GM12878 (cell line): Measurements from ENCODE around the gene LRRC4. TPM values are rescaled to one million over a fixed set of nuclear protein-coding genes. Genes with fewer than 3 reads are reported as not detected.

Experiments
- ATAC-seq: fragments of 200-7000 bp; cut with Tn5 transposase; 3 replicates; pipeline ENCODE4 v1.9.1; 2020; ENCODE audit warnings: mild to moderate bottlenecking, moderate library complexity
- BruUV-seq: library from RNA; stranded (reverse); fragments of 400-500 nt; replicated peaks from 2 replicates; lab custom pipeline; 2021; lab: Mats Ljungman, UMichigan
- CTCF ChIA-PET: fragments of 300-600 bp; sonication (Branson Sonifier 250); formaldehyde crosslinking; extraction: SDS; loops from one replicate; lab custom pipeline; 2021; ENCODE audit warnings: inconsistent platforms; lab: Yijun Ruan, JAX
- POLR2A ChIA-PET: fragments of 350-600 bp; formaldehyde crosslinking; extraction: SDS; loops from one replicate; lab custom pipeline; 2021; ENCODE audit warnings: inconsistent platforms; lab: Charles Lee
- RAD21 ChIA-PET: fragments of 300-600 bp; sonication (Branson Sonifier 250); formaldehyde crosslinking; loops from one replicate; lab custom pipeline; 2023; ENCODE audit warnings: antibody characterized with exemption; ENCODE audit not compliant: unreplicated experiment; lab: Charles Lee
- SMC1A ChIA-PET: fragments of 300-600 bp; sonication (Branson Sonifier 250); formaldehyde crosslinking; loops from one replicate; lab custom pipeline; 2023; ENCODE audit not compliant: unreplicated experiment, uncharacterized antibody; lab: Charles Lee
- DNase-seq: peaks from one replicate; pipeline ENCODE4 v3.0.0-alpha.2; 2011; ENCODE audit warnings: low read depth, low spot score
- FAIRE-seq: peaks from 3 replicates; lab custom pipeline; 2011; peaks lifted over from hg19 to GRCh38; lab: Jason Lieb, UNC
- H2AFZ ChIP-seq: 2 replicates; pipeline ENCODE4 v1.6.0; 2011; ENCODE audit warnings: low read depth, low read length, control low read depth; ENCODE audit not compliant: control insufficient read depth
- H3K27ac ChIP-seq: 2 replicates; pipeline ENCODE4 v1.5.1; 2011; ENCODE audit warnings: control low read depth; ENCODE audit not compliant: control insufficient read depth, insufficient read depth
- H3K27me3 ChIP-seq, 2 experiments: replicated peaks in 1 of 2; 2 replicates each; pipeline versions ENCODE4 v1.6.0 to v1.6.1; 2011; ENCODE audit warnings: low read length in 1 of 2; ENCODE audit not compliant: control insufficient read depth in 2 of 2, insufficient read depth in 2 of 2
- H3K36me3 ChIP-seq, 2 experiments: 2 replicates each; pipeline ENCODE4 v1.5.1; 2011; ENCODE audit warnings: low read length in 1 of 2; ENCODE audit not compliant: control insufficient read depth in 2 of 2, insufficient read depth in 2 of 2
- H3K4me1 ChIP-seq: 2 replicates; pipeline ENCODE4 v1.6.1; 2011; ENCODE audit warnings: mild to moderate bottlenecking, low read length, moderate library complexity, mixed read lengths; ENCODE audit not compliant: control insufficient read depth, insufficient read depth
- H3K4me2 ChIP-seq: 2 replicates; pipeline ENCODE4 v1.6.0; 2011; ENCODE audit warnings: control low read depth; ENCODE audit not compliant: control insufficient read depth, insufficient read depth
- H3K4me3 ChIP-seq: fragments of 200-600 bp; sonication (generic); 2 replicates; pipeline ENCODE4 v1.5.1; 2016
- H3K79me2 ChIP-seq: 2 replicates; pipeline ENCODE4 v1.6.0; 2011; ENCODE audit warnings: low read length; ENCODE audit not compliant: control insufficient read depth, insufficient read depth
- H3K9ac ChIP-seq: 2 replicates; pipeline ENCODE4 v1.8.0; 2011; ENCODE audit warnings: low read length, control low read depth, mixed read lengths; ENCODE audit not compliant: control insufficient read depth, insufficient read depth
- H3K9me3 ChIP-seq: replicated peaks from 3 replicates; pipeline ENCODE4 v1.5.1; 2011; ENCODE audit warnings: mild to moderate bottlenecking, low read length; ENCODE audit not compliant: control insufficient read depth, insufficient read depth
- H4K20me1 ChIP-seq: 2 replicates; pipeline ENCODE4 v1.6.0; 2011; ENCODE audit not compliant: control insufficient read depth, insufficient read depth
- BCL11A ChIP-seq: IDR thresholded peaks from 2 replicates; pipeline ENCODE4 v1.6.1; 2011; ENCODE audit warnings: low read depth, low read length
- BHLHE40 ChIP-seq, 2 experiments: fragments of 450-650 bp in 1 of 2; IDR thresholded peaks; 2 replicates each; pipeline ENCODE4 v1.6.1; 2011 to 2017; ENCODE audit warnings: low read depth in 2 of 2, borderline replicate concordance in 1 of 2, improper control_type of control experiment in 1 of 2, low read length in 1 of 2, mild to moderate bottlenecking in 1 of 2
- BRCA1 ChIP-seq: IDR thresholded peaks from 2 replicates; pipeline ENCODE4 v1.6.1; 2011; ENCODE audit warnings: low read depth, low read length, improper control_type of control experiment
- GABPA ChIP-seq: IDR thresholded peaks from 2 replicates; pipeline ENCODE4 v1.6.1; 2014; ENCODE audit warnings: antibody characterized with exemption, low read depth, mild to moderate bottlenecking, inconsistent platforms
- HDAC6 ChIP-seq: fragments of 200-600 bp; sonication (generic); IDR thresholded peaks from one replicate; pipeline ENCODE4 v1.8.0; 2017; ENCODE audit warnings: antibody characterized with exemption; ENCODE audit not compliant: unreplicated experiment
- LARP7 ChIP-seq: fragments of 450-650 bp; IDR thresholded peaks from 2 replicates; pipeline ENCODE4 v1.6.1; 2017; ENCODE audit warnings: mild to moderate bottlenecking
- NFYB ChIP-seq: IDR thresholded peaks from 2 replicates; pipeline ENCODE4 v1.6.1; 2011; ENCODE audit warnings: low read depth, mild to moderate bottlenecking, low read length, improper control_type of control experiment, moderate library complexity; ENCODE audit not compliant: insufficient read depth
- RB1 ChIP-seq: fragments of 450-650 bp; formaldehyde crosslinking; IDR thresholded peaks from 2 replicates; pipeline ENCODE4 v1.6.1; 2017; ENCODE audit warnings: mild to moderate bottlenecking, borderline replicate concordance
- RFX5 ChIP-seq: IDR thresholded peaks from 2 replicates; pipeline ENCODE4 v1.6.1; 2011; ENCODE audit warnings: low read depth, low read length, improper control_type of control experiment
- SP1 ChIP-seq: IDR thresholded peaks from one replicate; pipeline ENCODE4 v1.6.1; 2011; ENCODE audit warnings: low read depth, low read length
- ZSCAN29 ChIP-seq: fragments of 450-650 bp; IDR thresholded peaks from 2 replicates; pipeline ENCODE4 v1.6.1; 2017; ENCODE audit warnings: mild to moderate bottlenecking, moderate library complexity
- WGBS: methylation state at CpG from one replicate; pipeline ENCODE4 v1.1.6; 2016; ENCODE audit warnings: low lambda C conversion rate; ENCODE audit not compliant: insufficient replicate concordance, insufficient coverage; ENCODE audit errors: missing lambda C conversion rate; 5-methylcytosine and 5-hydroxymethylcytosine counted together
- in situ Hi-C: fragments of 300-500 bp; cut with MboI; formaldehyde crosslinking; loops from 9 replicates; pipeline ENCODE4 v1.14.3; 2018; ENCODE audit warnings: mixed read lengths
- intact Hi-C: fragments of 100-400 bp; cut with micrococcal nuclease; formaldehyde crosslinking; loops from one replicate; pipeline ENCODE4 v1.14.2; 2022; ENCODE audit not compliant: unreplicated experiment
- polyA plus RNA-seq, 11 experiments: library from polyadenylated mRNA; depleted of rRNA in 4 of 11; unstranded in 6 of 11; stranded (reverse) in 5 of 11; fragments of >200 nt; fragmentation: Nextera tagmentation in 4 of 11; fragmentation: Illumina TruSeq in 1 of 11; extraction: Ambion mirVana in 4 of 11; extraction: Trizol in 1 of 11; gene quantifications; 1 replicate in 1 of 11; 2 replicates in 10 of 11; pipeline versions ENCODE4 v1.2.1 to v1.2.3, GENCODE V29; 2011 to 2016; ENCODE audit warnings: inconsistent platforms in 2 of 11, missing spikeins in 2 of 11, low read depth in 1 of 11
- total RNA-seq, 4 experiments: library from RNA; depleted of rRNA in 3 of 4; stranded (reverse); fragments of >200 nt in 3 of 4; fragmentation: Illumina TruSeq in 1 of 4; extraction: Trizol in 1 of 4; gene quantifications; 2 replicates each; pipeline versions ENCODE4 v1.2.1 to v1.2.3, GENCODE V29; 2013 to 2021
- TF ChIP-seq, protein P1 (sequence below): fragments of 450-650 bp; conservative IDR thresholded peaks from 2 replicates; pipeline ENCODE4 v1.6.1; 2017; ENCODE audit warnings: mild to moderate bottlenecking, moderate library complexity
- TF ChIP-seq, protein P2 (sequence below): fragments of 450-650 bp; IDR thresholded peaks from 2 replicates; pipeline ENCODE4 v1.6.1; 2018; ENCODE audit warnings: borderline replicate concordance, mild to moderate bottlenecking; ENCODE audit not compliant: partially characterized antibody
- TF ChIP-seq, protein P3 (sequence below): IDR thresholded peaks from 2 replicates; pipeline ENCODE4 v1.6.1; 2012; ENCODE audit warnings: low read depth, low read length, improper control_type of control experiment

The LRRC4 gene
- total and polyA plus RNA-seq, 10 of the 15 experiments (the other 5 are each of a cell fraction or from before 2014, with no cell fraction given) = 0.06 to 0.85 (median 0.12) TPM; not detected in 4

DNA sequence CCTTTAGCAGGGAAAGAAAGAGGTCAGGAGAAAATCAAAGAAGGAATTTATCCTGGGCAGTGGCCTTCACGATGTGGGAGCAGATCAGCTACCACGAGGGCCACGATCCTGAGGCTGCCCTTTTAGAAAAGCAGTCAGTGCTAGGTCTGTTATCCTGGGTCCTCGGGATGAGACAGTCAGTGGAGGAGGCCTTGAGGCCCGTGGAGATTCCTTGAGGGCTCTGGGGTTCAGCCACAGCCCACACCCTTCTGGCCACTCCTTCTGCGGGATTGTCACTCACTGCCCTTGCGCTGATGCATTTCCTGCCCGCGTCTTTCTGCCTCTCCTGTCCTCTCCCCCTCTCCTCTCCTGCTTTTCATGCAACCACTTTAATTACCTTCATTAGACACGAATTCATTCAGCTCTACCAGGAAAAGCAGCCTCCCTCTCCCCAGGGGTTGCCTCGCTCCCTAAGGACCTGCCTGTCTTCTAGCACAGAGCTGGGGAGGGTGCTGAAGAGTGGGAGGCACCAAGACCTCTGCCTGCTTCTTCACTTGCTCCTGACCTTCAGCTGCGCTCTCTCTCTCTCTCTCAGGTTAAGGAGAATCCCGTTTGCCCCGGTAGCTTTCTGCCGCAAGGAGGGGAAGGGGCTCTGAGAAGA, 42.6 kb upstream of the LRRC4 start:
- ChIA-PET CTCF (no interaction called here), SMC1A (no interaction called here)
- BruUV-seq = no TSS peak

More for the DNA sequence above, 42.6 kb upstream of the LRRC4 start:
- Histone ChIP-seq H3K27ac (no peak overlapping the region), H3K4me2 (no peak overlapping the region), H3K9ac (no peak overlapping the region), H3K79me2 (no peaks in the 10 kb centered on the region), H3K27me3 (no peaks in the 10 kb centered on the region), H4K20me1 (no peaks in the 10 kb centered on the region; the same call in 1 of the 2 replicates), H3K4me1 (no peaks in the 10 kb centered on the region), H2AFZ (no peak overlapping the region), H3K36me3 (peaks cover 26 to 41% of the 10 kb centered on the region in 2 experiments), H3K9me3 (no peaks in the 10 kb centered on the region), H3K4me3 (no peak overlapping the region)
- in situ Hi-C loops (no loop called here), intact Hi-C loops (no loop called here)
- POLR2A ChIA-PET = no interaction called here
- no peak for ATAC-seq
- no peak for TF ChIP-seq BHLHE40 (IDR thresholded peaks at IDR 0.05; ENCODE audit: borderline replicate concordance in 1 of 2, low read depth in 2 of 2, low read length in 1 of 2)
- TF ChIP-seq, protein P1, sequence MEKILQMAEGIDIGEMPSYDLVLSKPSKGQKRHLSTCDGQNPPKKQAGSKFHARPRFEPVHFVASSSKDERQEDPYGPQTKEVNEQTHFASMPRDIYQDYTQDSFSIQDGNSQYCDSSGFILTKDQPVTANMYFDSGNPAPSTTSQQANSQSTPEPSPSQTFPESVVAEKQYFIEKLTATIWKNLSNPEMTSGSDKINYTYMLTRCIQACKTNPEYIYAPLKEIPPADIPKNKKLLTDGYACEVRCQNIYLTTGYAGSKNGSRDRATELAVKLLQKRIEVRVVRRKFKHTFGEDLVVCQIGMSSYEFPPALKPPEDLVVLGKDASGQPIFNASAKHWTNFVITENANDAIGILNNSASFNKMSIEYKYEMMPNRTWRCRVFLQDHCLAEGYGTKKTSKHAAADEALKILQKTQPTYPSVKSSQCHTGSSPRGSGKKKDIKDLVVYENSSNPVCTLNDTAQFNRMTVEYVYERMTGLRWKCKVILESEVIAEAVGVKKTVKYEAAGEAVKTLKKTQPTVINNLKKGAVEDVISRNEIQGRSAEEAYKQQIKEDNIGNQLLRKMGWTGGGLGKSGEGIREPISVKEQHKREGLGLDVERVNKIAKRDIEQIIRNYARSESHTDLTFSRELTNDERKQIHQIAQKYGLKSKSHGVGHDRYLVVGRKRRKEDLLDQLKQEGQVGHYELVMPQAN = no peak
- TF ChIP-seq, protein P2, sequence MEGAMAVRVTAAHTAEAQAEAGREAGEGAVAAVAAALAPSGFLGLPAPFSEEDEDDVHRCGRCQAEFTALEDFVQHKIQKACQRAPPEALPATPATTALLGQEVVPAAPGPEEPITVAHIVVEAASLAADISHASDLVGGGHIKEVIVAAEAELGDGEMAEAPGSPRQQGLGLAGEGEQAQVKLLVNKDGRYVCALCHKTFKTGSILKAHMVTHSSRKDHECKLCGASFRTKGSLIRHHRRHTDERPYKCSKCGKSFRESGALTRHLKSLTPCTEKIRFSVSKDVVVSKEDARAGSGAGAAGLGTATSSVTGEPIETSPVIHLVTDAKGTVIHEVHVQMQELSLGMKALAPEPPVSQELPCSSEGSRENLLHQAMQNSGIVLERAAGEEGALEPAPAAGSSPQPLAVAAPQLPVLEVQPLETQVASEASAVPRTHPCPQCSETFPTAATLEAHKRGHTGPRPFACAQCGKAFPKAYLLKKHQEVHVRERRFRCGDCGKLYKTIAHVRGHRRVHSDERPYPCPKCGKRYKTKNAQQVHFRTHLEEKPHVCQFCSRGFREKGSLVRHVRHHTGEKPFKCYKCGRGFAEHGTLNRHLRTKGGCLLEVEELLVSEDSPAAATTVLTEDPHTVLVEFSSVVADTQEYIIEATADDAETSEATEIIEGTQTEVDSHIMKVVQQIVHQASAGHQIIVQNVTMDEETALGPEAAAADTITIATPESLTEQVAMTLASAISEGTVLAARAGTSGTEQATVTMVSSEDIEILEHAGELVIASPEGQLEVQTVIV = no peak
- no peak for TF ChIP-seq HDAC6
- TF ChIP-seq ZSCAN29 = no peak
- no peak for TF ChIP-seq RFX5
- TF ChIP-seq BCL11A = no peak
- no peak for TF ChIP-seq RB1
- no peak for TF ChIP-seq SP1
- TF ChIP-seq NFYB = no peak
- no peak for TF ChIP-seq LARP7
- TF ChIP-seq GABPA = no peak
- TF ChIP-seq, protein P3, sequence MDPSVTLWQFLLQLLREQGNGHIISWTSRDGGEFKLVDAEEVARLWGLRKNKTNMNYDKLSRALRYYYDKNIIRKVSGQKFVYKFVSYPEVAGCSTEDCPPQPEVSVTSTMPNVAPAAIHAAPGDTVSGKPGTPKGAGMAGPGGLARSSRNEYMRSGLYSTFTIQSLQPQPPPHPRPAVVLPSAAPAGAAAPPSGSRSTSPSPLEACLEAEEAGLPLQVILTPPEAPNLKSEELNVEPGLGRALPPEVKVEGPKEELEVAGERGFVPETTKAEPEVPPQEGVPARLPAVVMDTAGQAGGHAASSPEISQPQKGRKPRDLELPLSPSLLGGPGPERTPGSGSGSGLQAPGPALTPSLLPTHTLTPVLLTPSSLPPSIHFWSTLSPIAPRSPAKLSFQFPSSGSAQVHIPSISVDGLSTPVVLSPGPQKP = no peak
- TF ChIP-seq BRCA1 = no peak
- no peak for DNase-seq
- RAD21 ChIA-PET = interaction anchor here (1.4 kb wide), 1 partner anchor 365 kb away, joined by 4 read pairs; no protein-coding TSS in a partner anchor
- WGBS = 91% methylated on average over 15 of the region's 15 CpGs
- FAIRE-seq = no peak
